GM21723 (cell line): ENCODE results near the gene IGSF5.

ENCODE experiments used
- ATAC-seq: cut with Tn5 transposase; IDR thresholded peaks from one replicate; pipeline ENCODE4 v1.9.1; 2021; ENCODE audit warnings: mild to moderate bottlenecking, moderate library complexity; ENCODE audit not compliant: unreplicated experiment

The IGSF5 gene

DNA sequence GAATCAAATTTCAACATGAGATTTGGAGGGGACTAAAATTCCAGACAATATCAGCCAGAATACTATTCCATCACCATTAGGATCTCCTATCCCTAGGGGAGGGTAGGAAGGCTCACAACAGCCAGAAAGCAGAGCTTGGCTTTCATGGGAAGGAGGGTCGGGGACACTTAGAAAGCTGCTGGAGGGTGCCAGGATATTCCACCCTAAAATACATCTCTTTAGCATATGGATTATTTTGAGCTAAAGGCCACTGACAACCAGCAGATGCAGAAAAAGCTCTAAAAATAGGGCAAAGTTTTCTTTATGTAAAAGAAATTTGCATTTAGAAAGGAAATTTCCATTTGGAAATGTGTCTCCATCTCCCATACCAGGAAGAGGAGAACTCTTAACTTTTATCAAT is 68.0 kb downstream of the IGSF5 start:
- ATAC-seq, result no peak

DNA sequence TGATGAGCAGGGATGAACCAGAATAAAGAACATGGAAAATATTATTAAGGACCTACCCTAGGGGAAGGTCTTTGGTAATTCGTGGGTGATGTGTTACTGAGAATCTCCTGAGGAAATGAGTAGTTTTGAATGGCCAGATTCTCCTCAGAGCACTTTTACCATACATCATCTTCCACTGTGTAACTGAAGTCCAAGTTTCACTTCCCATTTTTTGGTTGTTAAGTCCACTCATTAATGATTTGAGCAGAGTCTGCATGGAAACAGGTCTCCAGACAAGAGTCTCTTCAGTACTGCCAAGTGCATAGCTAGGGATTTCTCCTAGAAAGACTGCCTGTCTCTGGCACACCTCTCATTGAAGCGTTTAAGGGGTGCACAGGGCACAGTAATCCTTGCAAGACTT is 73.6 kb downstream of the IGSF5 start:
- no peak for ATAC-seq

DNA sequence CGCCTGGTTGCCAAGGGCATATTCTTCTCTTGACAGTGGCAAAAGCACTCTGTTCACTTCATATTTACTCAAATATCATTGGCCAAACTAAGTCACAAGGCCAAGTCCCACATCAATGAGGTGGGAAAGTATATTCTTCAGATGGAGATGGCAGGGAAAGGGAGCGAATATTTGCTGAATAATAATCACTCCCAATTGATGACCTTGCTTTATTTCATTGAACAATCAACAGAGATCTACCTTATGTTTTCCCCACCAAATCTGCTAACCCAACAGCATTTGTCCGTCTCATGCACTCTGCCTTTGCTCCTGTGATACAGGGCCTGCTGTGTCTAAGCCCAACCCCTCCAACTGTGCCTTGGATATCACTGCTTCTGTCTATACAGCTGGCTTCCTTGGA is 77.1 kb downstream of the IGSF5 start:
- ATAC-seq, result no peak

DNA sequence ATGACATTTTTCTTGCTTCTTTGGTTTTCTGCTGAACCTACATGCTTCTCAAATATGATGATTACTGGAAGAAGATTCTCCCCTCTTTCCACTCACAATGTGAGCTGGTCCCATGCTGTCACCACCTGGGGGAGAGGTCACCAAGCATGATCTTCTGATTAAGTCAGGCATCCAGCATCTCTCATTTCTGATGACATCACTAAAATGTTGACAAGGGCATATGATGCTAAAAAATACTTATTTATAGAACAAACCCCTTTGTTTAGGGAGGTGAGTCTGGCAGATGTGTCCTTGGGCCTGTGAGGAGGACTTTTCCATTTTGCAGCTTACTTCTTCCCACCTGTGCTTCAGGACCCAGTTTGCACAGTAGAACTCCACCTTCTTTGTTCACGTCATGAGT is 80.3 kb downstream of the IGSF5 start:
- no peak for ATAC-seq

DNA sequence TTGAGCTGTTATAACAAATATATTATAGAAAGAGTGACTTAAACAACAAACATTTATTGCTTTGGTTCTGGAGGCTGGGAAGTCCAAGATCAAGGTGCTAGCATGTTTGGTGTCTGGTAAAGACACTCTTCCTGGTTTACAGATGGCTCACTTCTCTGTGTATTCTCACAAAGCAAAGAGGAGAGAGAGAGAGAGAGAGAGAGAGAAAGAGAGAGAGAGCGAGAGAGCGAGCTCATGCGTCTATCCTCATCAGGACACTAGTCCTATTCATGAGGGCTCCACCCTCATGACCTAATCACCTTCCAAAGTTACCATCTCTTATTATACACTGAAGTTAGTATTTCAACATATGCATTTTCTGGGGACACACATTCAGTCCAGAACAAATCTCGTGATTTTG is 89.6 kb downstream of the IGSF5 start:
- ATAC-seq, result no peak

DNA sequence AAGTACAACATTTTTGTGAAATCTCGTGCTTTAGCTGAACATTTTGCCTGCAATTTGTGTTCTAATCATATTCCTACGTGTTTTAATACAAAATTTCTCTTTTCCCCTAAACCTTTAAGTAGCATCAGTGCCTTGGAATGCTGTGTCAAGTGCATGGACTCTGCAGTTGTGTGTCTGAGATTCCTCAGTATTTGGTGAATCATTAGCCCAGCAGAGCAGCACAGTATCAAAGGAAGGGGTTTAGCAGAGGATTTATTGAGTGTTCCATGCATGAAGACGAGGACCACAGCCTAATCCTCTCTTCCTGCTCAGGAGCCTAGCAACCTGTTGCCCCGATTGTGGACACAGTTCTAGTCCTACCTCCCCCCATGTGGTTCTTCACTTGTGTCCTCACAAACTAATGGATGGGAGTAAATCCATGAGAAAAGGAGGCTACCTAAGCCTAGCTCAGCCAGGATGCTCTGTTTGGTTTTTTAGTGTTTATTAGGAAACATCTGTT is 92.9 kb downstream of the IGSF5 start:
- ATAC-seq, result no peak

DNA sequence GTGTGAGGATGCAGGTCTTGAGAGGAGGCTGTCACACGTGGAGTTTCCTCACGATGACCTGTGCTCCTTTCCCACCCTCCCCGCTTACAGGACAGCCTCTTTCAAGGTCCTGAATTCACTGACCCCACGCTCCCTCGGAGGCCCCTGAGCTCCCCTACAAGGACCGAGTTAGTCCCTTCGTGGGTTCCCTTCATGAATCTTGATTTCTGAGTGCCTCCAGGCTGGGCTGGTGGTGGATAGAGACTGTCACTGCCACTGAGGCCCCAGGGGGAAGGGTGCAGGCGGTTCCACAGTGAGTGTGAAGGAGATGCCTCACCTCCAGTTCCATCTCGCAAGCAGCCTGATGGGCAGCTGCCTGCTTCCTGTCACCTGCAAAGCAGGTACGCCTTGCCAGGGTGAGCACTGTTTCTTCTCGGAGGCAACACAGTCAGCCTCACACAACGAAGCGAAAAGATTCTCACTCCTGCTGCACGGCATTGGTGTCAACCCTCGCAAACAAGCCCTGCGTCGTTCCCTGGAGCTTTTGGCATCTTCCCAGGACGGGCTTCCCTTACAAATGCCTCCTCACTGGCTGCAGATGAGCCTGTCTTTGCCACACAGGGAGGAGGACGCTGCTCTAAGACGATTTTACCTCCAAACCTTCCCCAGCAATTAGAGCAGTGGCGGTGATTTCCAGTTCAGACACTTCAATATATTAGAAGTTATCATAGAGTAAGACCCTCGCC is 95.6 kb downstream of the IGSF5 start:
- ATAC-seq, result no peak

DNA sequence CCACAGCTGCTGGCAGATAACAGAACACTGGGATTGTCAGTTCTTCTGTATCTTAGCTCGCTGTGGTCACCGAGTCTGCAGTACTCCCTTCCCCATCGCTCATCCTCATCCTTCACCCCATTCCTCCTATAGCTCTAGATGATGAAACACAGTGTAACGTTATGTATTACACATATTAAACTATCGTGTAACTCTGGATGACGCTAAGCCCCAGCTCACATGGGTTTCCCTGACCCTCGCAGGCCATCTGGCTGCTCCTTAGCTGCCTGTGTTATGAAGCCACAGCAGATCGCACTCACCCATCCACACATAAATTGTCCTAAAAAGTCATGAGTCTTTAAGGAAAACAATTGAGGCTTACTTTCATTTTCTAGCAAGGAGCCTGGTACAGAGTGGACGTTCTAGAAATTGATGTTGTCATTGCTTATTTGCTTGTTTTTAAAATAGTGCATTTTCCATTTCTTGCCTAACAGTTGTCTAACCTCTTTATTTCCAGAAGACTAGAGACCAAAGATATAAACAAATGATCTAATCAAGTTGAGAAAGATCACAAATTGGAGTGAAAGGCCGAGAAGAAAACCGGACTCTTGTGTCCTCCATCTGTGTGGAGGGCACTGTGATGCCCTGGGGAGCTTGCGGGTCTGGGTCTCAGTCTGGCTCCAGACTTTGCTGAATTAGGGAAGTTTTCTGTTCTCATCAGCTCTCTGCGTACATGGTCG is 97.9 kb downstream of the IGSF5 start:
- ATAC-seq, result no peak

DNA sequence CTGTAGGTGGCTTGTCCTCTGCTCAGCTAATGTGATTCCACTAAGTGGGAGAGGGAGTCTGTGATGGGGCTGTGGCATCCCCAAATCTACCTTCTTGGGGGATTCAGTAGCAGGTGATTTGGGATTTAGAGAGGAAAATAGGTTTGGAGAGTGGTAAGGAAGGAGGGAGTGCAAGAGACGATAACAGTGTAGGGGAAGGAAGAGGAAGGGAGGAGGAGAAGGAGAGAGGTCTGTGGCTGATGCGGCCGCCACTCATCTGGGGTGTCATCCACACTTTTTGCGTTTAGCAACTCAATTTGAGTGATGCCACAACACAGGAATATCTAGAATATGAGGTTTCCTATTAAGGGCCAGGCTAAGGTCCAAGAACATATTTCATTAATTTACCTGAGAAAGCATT is 98.5 kb downstream of the IGSF5 start:
- ATAC-seq, result no peak

DNA sequence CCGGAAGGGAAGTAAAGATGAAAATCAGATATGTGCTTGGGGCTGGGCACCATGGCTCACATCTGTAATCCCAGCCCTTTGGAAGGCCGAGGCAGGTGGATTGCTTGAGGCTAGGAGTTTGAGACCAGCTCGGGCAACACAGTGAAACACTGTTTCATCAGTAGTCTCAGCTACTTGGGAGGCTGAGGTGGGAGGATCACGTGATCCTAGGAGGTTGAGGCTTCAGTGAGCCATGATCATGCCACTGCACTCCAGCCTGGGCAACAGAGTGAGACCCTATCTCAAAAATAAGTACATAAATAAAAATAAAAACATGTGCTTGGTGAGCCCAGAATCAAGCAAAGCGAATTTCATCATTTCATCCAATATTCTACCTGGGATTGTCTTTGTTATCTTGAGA is 98.9 kb downstream of the IGSF5 start:
- ATAC-seq, result no peak

DNA sequence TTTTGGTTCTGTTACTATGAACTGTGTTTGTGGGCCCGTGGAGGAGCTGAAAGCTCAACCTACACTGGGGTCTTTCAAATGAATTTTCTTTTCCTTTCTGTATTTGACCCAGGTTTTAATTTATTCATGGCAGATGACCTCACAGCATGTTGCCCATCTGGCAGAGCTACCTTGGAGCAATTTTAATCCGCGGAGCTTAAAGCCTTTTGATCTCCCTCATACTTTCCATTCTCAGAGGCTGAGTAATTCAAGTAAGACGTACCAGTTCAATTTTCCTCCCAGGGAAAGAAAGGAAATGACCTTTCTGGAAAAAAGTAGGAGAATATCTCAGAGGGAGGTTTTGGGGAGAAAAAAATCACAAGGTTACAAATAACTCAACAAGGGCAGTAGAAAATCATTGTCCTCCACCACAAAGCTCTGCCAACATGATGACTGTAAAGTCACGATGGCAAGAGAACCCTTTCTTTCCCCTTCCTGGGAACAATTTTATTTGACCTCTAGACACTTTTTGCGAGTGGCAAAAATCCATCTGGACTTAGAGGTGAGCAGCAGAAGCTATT is 100.7 kb downstream of the IGSF5 start:
- no peak for ATAC-seq

DNA sequence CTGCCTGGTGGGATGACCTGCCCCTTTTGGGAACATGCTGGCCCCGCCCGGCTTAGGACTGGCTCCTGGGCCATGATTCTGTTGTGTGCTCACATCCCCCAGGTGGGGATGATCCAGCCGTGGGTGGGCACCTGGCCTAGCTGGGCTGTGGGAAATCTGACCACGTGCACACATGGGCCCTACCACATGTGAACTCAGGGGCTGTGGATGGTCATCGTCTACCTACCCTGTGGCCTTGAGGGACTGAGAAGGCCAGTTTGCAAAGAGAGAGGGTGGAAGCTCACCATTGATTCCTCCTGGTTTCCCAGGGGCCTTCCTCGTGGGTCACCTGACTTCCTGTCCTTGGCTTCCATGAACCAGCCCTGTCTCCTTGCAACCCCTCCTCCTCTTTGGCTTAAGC is 102.9 kb downstream of the IGSF5 start:
- ATAC-seq, result no peak

DNA sequence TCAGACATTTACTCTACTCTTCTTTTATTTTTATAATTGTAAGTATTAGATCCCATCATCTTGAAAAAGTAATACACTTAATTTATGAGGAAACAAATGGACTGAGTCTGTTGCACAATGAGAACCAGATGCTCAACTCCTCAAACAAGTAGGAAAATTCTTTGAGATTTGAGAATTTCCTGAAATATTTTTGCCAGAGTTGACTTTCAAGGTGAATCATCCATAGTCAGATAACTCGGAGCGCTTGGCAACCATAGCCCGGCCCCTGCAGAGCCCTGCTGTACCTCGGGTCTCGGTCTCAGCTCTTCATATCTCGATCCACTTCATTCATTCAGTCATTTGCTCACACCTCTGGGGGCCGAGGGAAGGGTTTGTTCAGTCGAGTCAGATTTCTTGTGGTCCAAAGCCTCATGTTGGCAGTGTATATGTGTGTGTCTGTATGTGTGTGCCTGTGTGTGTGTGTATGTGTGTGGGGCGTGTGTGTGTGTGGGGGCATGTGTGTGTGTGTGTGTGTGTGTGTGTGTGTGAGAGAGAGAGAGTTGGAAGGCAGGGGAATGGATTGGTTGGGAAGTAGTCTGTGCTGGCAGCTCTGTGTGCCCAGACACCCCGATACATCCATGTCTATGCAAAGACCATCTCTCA is 104.2 kb downstream of the IGSF5 start:
- no peak for ATAC-seq

DNA sequence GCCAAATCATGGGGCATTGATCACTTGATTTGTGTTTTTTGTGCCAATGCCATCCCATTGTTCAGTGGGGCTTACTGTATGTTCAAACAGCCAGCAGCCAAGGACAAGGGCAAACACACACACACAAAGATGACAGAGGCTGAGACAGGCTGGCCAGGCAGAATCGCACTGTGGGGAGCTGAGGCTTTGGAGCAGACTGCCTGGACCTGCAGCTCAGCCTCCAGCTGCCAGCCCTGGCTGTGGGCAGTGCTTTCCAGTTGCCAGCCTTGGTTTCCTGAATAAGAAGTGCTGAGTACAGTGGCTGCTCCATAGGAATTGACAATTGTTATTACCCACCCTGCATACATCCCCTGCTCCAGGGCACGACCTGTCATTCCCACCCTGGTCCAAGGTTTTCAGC is 105.3 kb downstream of the IGSF5 start:
- no peak for ATAC-seq

DNA sequence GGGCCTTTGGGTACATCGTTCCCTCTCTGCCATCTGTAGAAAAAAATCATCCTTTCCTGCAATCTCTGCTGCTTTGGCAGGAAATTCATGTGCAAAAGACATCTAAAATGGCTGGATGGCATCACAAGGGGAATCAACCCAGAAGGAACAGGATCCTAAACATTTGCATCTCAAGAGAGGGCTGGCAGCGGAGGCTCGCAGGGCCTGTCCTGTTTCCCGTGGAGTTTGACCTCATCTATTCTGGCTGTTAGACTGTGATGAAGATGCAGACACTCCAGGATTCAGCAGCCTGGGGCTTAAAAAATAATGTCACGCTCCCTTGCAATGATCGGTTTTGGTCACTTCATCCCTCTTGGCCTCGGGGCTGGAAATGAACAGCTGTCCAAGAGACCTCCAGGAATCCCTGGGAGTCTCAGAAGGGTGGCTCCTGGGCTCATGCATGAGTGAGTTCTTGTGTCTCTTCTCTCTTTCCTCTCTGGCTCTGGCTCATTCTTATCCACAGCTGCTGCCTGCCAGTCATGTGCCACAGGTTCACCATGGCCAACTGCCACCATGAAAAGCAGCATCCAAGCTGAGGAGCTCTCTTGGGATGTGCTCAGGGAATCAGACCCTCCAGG is 106.1 kb downstream of the IGSF5 start:
- no peak for ATAC-seq
